Measurements from ENCODE around the gene CREG1. TPM values are rescaled to one million over a fixed set of nuclear protein-coding genes. Genes with fewer than 3 reads are reported as not detected.

The CREG1 gene
- total RNA-seq, 4 donors from 2014 or later, result 247 to 294 (median 285) TPM

DNA sequence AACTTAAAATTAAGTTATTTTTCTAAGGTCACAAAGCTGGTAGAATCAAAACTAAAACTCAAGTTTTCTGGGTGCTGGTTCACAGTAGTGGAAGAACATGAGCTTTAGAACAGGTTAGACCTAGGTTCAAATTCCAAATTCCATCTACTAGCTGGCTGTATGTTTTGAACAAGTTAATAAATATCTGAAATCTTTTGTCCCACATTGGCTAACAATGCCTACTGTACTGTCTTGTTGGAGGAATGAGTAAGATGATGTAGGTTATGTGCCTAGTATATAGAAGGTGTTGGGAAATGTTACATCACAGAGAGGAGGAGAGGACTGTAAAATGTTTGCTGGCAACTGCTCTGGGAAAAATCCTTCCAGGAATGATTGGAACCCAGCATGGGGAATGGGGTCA is 21.2 kb downstream of the CREG1 start:
- ATAC-seq (ENCODE audit: low FRiP score) (no peak), DNase-seq (ENCODE audit: low spot score) (no peak)
- TF ChIP-seq, protein P1, sequence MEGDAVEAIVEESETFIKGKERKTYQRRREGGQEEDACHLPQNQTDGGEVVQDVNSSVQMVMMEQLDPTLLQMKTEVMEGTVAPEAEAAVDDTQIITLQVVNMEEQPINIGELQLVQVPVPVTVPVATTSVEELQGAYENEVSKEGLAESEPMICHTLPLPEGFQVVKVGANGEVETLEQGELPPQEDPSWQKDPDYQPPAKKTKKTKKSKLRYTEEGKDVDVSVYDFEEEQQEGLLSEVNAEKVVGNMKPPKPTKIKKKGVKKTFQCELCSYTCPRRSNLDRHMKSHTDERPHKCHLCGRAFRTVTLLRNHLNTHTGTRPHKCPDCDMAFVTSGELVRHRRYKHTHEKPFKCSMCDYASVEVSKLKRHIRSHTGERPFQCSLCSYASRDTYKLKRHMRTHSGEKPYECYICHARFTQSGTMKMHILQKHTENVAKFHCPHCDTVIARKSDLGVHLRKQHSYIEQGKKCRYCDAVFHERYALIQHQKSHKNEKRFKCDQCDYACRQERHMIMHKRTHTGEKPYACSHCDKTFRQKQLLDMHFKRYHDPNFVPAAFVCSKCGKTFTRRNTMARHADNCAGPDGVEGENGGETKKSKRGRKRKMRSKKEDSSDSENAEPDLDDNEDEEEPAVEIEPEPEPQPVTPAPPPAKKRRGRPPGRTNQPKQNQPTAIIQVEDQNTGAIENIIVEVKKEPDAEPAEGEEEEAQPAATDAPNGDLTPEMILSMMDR (IDR thresholded peaks at IDR 0.05), result no peak

DNA sequence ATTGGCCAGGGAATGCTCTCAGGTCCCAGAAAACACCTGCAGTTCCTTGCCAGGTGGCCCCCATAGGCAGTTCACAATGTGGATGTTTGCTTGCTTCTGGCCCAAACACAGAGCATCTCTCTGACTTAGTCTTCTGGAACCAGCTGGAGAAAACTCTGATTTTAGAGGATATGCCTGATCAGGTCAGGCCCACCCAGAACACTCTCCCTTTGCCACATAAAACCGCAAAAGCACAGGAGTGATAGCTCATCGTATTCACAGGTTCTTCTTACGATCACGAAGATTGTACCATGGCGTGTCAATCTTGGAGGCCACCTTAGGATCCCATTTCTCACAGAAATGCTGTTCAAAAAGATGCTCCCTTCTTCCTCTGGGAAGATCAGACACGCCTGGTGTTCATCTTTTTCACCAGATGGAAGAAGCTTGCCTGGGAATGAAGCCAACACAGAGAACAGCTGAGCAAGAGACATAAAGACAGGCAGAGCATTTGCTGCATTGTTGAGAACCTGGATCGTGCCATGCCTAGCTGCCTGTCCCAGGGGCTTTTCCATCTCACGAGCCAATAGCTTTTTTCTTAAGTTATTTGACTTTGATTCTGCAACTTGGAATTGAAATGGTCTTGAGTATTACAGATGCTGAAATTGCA is 23.6 kb downstream of the CREG1 start:
- TF ChIP-seq, protein P1 (IDR thresholded peaks at IDR 0.05), result no peak
- DNase-seq (ENCODE audit: low spot score), result no peak

DNA sequence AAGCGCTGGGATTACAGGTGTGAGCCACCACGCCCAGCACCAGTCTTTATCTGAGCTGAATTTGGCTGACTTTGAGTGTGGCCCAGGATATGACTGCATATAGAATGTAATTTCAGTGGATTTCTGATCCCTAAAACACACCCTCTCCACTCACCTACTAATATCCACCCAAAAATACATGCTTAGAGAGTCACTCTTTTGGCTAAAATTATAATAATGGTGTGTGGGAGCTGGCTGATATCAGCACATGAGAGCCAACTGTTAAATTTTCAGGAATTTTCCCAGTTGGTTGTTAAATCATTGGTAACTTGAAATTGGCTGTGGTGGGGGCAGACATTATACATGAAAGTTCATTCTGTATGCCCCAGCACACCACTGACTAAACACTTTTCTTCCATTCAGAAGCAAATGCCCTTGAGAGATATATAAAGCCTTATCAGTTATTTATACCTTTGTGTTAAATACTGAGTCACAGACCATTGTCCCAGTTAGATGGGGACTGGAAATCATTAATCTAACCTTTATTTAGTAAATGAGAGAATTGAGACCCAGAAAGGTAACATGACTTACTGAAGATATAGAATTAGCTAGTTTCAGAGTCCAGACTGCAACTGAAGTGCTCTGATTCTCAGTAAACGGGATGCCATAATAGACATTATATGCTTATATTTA is 25.4 kb downstream of the CREG1 start:
- DNase-seq (ENCODE audit: low spot score) (no peak), ATAC-seq (ENCODE audit: low FRiP score) (no peak)
- TF ChIP-seq, protein P1 (IDR thresholded peaks at IDR 0.05), result no peak

More for the DNA sequence above, 23.6 kb downstream of the CREG1 start:
- ATAC-seq (ENCODE audit: low FRiP score), result no peak

DNA sequence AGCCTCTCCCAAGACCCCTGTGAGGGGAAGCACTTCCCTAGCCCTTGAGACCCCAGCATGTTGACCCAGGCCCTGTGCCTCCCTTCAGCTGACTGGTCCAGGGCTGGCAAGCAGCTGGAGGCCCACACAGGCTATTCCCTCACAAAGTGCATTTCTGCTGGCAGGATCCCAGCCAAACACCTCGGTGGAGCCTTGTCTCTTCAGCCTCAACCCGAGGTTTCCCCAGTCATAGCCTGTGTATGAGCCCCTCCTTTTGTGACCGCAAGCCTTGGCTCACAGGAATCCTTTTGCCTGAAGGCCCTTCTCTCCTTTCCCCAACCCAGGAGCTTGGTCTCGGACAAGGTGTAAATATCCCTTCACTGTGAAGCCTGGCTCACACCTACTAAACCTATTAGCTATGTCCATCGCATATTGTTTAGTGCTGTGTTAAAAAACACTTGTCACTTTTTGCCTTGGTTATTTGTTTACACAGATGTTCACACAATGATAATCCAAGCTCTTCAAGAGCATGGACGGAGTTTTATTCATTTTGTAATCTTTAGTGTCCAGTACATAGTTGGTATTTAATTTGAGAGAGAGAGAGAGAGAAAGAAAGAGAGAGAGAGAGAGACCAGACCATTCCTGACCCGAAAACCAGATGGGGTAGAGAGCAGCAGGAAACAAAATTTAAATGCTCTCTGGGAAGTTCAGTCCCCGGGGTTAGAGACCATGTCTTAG is 26.7 kb downstream of the CREG1 start:
- DNase-seq (ENCODE audit: low spot score) (no peak), ATAC-seq (ENCODE audit: low FRiP score) (no peak)

DNA sequence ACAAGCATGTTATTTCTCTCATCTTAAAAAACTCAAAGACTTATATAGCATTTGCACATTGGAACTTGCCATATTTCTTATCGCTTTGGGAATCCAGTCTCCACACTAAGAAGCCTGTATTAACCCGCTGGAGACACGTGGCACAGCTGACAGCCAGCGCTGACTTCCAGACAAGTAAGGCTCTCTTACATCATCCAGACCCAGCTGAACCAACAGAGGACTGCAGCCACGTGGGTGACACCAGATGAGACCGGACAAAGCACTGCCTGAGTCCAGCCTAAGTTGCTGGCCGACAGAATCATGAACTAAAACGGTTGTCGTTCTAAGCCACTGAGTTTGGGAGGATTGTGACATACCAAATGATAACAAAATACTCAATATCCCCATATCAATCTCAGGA is 28.9 kb downstream of the CREG1 start:
- ATAC-seq (ENCODE audit: low FRiP score) (no peak), DNase-seq (ENCODE audit: low spot score) (no peak)
- TF ChIP-seq, protein P1 (IDR thresholded peaks at IDR 0.05), result no peak

More for the DNA sequence above, 26.7 kb downstream of the CREG1 start:
- TF ChIP-seq, protein P1 (IDR thresholded peaks at IDR 0.05), result no peak

DNA sequence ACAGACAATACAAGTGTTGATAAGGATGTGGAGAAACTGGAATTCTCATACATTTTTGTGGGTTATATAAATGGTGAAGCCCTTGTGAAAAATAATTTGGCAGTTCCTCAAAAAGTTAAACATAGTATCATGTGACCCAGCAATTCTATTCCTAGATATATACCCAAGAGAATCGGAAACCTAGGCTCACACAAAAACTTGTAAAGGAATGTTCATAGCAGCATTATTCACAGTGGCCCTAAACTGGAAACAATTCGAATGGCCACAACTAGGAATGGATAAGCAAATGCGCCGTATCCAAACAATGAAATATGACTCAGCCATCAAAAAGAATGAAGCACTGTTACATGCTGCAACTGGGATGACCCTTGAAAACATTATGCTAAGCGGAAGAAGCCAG is 31.3 kb downstream of the CREG1 start:
- TF ChIP-seq, protein P1 (IDR thresholded peaks at IDR 0.05), result no peak
- DNase-seq (ENCODE audit: low spot score) (no peak), ATAC-seq (ENCODE audit: low FRiP score) (no peak)
